GM10847 (cell line): ENCODE measurements around the gene C20orf202.

Source experiments
- POLR2A ChIP-seq: IDR thresholded peaks from 2 replicates; pipeline ENCODE4 v1.6.1; 2011; ENCODE audit not compliant: insufficient read length; ENCODE audit errors: extremely low read depth

The C20orf202 gene

DNA sequence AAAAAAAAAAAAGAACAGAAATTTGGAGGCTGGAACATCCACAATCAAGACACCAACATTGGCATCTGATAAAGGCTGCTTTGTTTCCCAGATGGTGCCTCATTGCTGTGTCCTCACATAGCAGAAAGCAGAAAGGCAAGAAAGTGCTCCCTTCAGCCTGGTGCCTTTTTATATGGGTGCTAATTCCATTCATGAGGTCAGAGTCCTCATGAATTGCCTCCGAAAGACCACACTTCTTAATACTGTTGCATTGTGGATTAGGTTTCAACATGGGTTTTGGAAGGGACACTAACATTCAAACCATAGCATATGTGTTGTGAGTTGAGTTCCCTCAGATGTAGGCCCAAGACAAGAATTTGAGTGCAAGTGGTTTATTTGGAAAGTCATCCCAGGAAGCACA, 8.0 kb upstream of the C20orf202 start:
- TF ChIP-seq POLR2A: no peak

DNA sequence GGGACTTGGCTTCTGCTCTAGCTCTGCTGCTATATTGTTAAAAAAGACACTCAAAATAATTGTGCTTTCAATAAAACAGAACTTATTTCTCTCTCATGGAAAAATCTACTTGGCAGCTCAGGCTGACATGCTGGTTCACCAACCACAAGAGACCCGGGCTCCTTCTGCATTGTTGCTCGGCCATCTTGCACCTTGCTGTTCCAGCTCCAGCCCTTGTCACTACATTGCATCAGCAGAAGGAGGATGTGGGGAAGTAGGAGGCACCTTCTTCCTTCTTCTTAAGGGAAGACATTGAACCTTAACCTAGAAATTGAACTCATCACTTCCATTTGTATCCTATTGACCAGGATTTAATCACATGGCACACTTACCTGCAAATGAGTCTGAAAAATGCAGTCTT, 6.6 kb upstream of the C20orf202 start:
- no peak for TF ChIP-seq POLR2A

GRCh38 chr20:1197801-1198200, 5.5 kb upstream of the C20orf202 start:
- no peak for TF ChIP-seq POLR2A

- TF ChIP-seq POLR2A: no peak
These were observed 4.5 kb upstream of the C20orf202 start for GRCh38 chr20:1198751-1199150.

GRCh38 chr20:1199212-1199873, 3.9 kb upstream of the C20orf202 start:
- TF ChIP-seq POLR2A: no peak

- no peak for TF ChIP-seq POLR2A
These were observed 3.3 kb upstream of the C20orf202 start for GRCh38 chr20:1199964-1200363.

DNA sequence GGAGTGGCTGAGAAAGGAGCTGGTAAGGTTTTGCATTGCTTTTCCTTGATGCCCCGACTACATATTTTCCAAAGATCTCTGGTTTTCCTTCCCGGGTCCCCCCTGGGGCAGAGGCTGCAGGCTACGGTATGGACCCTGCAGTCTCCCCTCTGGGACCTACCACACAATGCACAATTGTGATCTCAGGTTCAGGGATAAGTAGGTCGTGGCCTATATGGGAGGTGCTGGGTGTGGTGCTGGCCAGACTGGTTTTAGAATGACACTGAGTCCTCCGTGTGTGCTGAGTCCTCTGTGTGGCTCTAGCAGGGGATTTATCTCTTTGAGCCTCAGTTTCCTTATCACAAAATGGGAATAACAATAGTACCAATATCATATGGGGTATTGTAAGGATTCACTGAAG, 376 bp downstream of the C20orf202 start:
- no peak for TF ChIP-seq POLR2A

GRCh38 chr20:1204113-1204512, 859 bp downstream of the C20orf202 start:
- TF ChIP-seq POLR2A: no peak

GRCh38 chr20:1204576-1204975, 1.3 kb downstream of the C20orf202 start:
- no peak for TF ChIP-seq POLR2A

GRCh38 chr20:1205802-1206201, 2.5 kb downstream of the C20orf202 start:
- no peak for TF ChIP-seq POLR2A

DNA sequence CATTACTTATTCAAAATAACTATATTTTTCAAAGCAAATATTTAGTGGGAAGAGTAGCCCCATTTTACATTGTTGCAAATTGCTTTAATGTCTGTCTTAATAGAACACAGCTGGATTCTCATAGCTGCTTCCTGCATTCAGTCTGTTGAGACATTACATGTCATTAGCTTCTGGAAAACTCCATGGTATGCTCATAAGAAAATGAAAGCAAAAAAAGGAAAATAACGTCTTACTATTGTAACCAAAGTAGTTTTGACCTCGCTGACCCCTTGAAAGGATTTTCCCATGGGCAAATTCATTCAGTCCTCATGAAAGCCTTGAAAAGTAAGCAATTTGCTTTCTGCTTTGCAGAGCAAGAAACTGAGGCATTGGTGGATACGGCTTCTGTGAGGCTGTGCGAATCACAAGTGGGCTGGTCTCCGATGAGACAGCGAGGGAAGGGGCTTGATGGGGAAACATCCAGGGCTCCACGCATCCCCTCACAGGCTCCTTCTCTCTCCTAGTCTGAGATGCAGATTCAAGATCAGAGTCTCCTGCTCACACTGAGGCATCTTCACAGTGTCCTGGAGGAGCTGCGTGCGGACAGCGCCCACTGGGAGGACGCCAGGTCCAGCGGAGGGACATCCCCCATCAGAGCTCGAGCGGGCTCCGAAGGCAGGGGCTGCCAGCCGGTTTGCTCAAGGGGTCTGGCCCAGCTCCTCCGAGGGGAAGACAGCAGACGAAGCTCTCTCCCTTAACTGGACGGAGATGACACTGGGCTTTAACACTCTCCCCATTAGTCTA, 3.3 kb downstream of the C20orf202 start:
- TF ChIP-seq POLR2A: no peak

DNA sequence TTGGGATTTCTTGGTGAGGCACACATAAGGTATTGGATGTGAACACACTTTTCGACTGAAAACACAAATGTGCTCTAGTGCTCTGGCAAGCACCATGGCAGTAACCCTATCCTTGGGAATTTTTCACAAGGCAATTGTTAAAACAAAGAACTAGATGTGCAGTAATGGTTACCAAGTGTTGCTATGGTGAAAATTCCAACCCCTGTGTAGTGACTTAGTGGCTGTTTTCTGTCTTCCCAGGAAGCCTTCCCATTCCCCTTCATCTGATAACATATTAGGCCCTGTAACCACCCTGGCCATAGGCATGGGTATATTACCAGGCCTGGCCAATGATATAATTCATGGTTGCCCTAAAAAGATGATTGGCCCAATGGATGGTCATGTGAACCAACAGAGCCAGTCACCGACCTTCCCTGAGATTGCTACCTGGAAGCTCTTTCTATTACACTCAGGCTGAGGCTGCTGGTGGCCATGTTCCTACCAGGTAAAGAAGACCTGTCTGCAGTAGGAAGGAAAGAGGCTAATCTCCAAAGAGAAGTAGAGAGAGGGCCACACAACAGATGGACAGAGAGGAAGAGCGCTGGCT, 4.1 kb downstream of the C20orf202 start:
- no peak for TF ChIP-seq POLR2A

DNA sequence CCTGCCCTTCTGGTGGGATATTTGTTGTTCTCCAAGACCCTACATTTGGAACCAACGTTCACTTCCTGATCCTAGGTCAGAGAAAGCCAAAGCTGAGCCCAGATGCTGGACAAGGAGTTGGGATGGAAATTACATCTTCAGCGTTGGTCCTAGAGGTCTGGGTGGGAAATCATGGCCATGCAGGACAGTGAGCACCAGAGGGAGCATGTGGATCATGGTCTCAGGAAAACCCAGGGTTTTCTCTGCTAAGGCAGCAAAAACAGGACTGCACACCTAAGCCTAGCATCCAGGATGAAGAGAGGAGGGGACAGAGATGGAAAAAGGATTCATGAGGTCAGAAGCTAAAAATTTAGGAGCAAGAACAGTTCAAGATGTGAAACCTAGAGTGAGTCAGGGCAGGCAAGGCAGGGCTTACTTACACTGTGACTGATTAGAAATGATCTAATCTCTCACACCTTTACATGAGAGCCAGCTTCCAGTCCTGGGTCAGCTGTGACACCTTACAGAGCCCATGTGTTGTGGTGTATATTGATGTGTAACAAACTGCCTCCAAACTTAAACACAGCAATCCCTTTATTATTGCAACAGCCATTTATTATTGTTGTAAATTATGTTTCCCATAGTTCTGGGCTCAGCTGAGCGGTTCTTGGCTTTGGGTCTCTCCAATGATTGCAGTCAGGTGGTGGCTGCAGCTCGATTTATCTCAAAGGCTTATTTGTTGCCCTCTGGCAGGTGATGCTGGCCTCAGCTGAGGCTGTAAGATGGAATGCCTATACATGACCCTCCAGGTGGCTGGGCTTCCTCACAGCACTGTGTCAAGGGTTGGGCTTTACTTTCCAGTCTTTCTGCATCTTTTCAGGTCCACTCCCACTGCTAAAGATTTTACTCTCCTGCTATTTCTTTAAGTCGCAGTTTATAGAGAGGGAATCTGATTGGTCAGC, 6.5 kb downstream of the C20orf202 start:
- no peak for TF ChIP-seq POLR2A

DNA sequence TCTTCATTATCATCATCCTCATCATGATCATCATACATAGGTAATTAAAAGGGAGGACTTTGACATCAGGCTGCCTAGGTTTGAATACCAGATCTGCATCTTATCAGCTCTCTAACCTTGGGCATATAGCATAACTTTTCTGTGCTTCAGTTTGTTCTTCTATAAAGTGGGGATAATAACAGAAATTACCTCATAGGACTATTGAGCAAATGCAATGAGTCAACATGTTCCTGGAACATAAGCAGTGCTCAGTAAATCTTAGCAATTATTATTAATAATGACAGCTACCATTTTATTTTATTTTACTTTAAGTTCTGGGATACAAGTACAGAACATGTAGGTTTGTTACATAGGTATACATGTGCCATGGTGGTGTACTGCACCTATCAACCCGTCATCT, 7.2 kb downstream of the C20orf202 start:
- TF ChIP-seq POLR2A: no peak

GRCh38 chr20:1212023-1212422, 8.8 kb downstream of the C20orf202 start:
- no peak for TF ChIP-seq POLR2A
